ENCODE data around the gene MPRIP.

- TF ChIP-seq SIN3A (IDR thresholded peaks at IDR 0.05; ENCODE audit: borderline replicate concordance, low read depth, low read length) (no peak), CTCF (IDR thresholded peaks at IDR 0.05) (no peak), GABPA (IDR thresholded peaks at IDR 0.05; ENCODE audit: low read depth) (no peak), EP300 (IDR thresholded peaks at IDR 0.05; ENCODE audit: borderline replicate concordance in 1 of 2, low read depth in 1 of 2, low read length in 1 of 2) (no peak), USF1 (IDR thresholded peaks at IDR 0.05; ENCODE audit: borderline replicate concordance, low read depth) (no peak), ELF1 (IDR thresholded peaks at IDR 0.05) (no peak), POLR2AphosphoS5 (IDR thresholded peaks at IDR 0.05; ENCODE audit: low read depth, low read length) (no peak), MAX (IDR thresholded peaks at IDR 0.05; ENCODE audit: low read depth) (no peak), YY1 (IDR thresholded peaks at IDR 0.05; ENCODE audit: low read depth) (no peak), TEAD4 (IDR thresholded peaks at IDR 0.05; ENCODE audit: borderline replicate concordance, insufficient read depth) (no peak), RAD21 (IDR thresholded peaks at IDR 0.05; ENCODE audit: low read length) (no peak), EZH2phosphoT487 (IDR thresholded peaks at IDR 0.05; ENCODE audit: borderline replicate concordance, low read depth) (no peak)
These were observed 65.0 kb downstream of the MPRIP start for GRCh38 chr17:17107281-17107680.
